AG10803 (cell line): ENCODE results near the gene CPSF7.

Source experiments
- DNase-seq: peaks from one replicate; pipeline ENCODE4 v3.0.0; 2010; ENCODE audit warnings: low read depth
- H3K4me3 ChIP-seq: 2 replicates; pipeline ENCODE4 v1.5.1; 2011; ENCODE audit warnings: mild to moderate bottlenecking, low read length, control low read depth
- TF ChIP-seq, protein P1 (sequence below): conservative IDR thresholded peaks from 2 replicates; pipeline ENCODE4 v1.5.1; 2011; ENCODE audit warnings: mild to moderate bottlenecking, low read length, control low read depth, inconsistent platforms

The CPSF7 gene

DNA sequence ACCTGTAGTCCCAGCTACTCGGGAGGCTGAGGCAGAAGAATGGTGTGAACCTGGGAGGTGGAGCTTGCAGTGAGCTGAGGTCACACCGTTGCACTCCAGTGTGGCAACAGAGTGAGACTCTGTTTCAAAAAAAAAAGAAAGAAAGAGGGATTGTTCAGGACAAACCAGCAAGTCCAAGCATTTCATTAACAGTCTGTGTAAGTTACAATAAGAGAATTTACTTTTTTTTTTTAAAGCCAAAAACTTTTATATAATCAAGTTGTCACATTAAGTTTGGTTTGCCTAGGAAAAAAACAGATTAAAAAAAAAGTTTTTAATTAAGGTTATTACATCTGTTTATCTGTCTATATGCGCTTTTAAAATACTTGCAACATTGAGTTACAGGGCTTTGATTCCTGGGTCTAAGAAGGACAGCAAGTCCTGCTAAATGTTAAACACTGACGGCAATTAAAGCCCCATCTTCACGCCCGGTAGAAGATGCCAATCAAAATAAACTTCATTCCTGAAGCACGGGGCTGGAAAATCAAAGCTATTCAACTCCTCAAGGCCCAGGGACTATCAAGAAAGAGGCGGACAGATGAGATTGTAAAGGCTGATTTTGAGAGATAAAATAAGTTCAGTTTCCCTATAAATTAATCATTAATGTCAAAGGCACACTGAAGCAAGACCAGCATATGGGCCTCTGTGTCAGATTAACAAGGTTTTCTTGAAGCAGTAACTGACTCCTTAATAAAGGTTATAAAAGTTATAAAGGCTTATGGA is 56.9 kb downstream of the CPSF7 start:
- TF ChIP-seq, protein P1, sequence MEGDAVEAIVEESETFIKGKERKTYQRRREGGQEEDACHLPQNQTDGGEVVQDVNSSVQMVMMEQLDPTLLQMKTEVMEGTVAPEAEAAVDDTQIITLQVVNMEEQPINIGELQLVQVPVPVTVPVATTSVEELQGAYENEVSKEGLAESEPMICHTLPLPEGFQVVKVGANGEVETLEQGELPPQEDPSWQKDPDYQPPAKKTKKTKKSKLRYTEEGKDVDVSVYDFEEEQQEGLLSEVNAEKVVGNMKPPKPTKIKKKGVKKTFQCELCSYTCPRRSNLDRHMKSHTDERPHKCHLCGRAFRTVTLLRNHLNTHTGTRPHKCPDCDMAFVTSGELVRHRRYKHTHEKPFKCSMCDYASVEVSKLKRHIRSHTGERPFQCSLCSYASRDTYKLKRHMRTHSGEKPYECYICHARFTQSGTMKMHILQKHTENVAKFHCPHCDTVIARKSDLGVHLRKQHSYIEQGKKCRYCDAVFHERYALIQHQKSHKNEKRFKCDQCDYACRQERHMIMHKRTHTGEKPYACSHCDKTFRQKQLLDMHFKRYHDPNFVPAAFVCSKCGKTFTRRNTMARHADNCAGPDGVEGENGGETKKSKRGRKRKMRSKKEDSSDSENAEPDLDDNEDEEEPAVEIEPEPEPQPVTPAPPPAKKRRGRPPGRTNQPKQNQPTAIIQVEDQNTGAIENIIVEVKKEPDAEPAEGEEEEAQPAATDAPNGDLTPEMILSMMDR = no peak
- H3K4me3 ChIP-seq = no peak overlapping the region
- no peak for DNase-seq

DNA sequence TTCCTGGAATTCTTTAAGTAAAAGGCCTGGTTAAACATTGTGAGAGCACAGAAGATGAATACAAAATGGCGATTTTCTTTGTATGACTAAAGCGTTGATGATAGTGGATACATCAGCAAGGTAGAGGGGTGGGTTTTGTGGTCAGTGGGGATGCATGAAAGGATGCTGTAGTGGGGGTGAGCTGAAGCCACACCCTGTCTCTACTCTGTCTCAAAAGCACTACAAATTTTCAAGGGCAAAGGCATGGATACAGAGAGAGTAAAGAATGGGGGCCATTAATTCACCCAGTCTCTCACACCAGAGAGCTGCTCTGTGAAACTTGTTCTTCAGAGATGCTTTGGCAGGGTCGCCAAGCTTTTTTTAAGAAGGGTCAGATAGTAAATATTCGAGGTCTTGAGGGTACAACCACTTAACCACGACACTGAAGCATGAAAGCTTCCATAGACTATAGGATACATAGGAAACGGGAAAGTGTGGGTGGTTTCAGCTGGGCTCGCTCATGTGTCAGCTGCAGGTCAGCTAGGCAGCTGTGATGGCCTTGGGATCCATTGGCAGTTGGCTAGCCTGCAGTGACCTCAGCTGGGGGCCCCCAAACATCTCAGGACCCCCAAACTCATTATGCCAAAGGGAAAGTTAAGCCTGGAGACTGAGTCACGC is 59.3 kb downstream of the CPSF7 start:
- H3K4me3 ChIP-seq = no peak overlapping the region
- TF ChIP-seq, protein P1 = no peak
- DNase-seq = no peak

- TF ChIP-seq, protein P1 = no peak
- no peak overlapping the region for H3K4me3 ChIP-seq
- DNase-seq = peak; percentile 90
Observed at GRCh38 chr11:61369372-61370348, 60.1 kb downstream of the CPSF7 start.

DNA sequence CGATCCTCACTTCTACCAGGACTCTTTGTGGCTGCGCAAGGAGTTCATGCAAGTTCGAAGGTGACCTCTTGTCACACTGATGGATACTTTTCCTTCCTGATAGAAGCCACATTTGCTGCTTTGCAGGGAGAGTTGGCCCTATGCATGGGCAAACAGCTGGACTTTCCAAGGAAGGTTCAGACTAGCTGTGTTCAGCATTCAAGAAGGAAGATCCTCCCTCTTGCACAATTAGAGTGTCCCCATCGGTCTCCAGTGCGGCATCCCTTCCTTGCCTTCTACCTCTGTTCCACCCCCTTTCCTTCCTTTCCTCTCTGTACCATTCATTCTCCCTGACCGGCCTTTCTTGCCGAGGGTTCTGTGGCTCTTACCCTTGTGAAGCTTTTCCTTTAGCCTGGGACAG is 61.1 kb downstream of the CPSF7 start:
- no peak for DNase-seq
- H3K4me3 ChIP-seq = no peak overlapping the region
- TF ChIP-seq, protein P1 = no peak

DNA sequence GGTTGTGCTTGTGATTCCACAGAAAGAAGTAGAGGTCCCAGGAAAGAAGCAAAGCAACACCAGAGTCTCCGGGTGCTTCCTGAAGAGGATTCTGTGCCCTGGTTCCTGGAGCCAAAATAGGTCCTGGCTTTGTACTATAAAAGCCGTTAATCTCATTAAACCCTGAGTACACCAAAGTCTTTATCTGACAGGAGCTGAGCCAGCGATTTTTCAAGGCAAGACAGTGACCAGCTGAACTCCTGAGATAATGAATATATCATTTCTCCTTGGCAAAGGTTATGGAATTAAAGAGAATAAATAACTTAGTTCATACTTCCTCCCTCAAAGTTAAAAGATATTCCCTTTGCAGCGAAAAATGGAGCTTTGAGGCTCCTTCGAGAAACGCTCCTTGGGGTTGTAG is 62.4 kb downstream of the CPSF7 start:
- DNase-seq = no peak
- no peak overlapping the region for H3K4me3 ChIP-seq
- TF ChIP-seq, protein P1 = no peak

GRCh38 chr11:61364012-61364675 is 65.6 kb downstream of the CPSF7 start:
- TF ChIP-seq, protein P1 = no peak
- DNase-seq = no peak
- no peak overlapping the region for H3K4me3 ChIP-seq
